ENCODE results near the gene KARS1.

The KARS1 gene

DNA sequence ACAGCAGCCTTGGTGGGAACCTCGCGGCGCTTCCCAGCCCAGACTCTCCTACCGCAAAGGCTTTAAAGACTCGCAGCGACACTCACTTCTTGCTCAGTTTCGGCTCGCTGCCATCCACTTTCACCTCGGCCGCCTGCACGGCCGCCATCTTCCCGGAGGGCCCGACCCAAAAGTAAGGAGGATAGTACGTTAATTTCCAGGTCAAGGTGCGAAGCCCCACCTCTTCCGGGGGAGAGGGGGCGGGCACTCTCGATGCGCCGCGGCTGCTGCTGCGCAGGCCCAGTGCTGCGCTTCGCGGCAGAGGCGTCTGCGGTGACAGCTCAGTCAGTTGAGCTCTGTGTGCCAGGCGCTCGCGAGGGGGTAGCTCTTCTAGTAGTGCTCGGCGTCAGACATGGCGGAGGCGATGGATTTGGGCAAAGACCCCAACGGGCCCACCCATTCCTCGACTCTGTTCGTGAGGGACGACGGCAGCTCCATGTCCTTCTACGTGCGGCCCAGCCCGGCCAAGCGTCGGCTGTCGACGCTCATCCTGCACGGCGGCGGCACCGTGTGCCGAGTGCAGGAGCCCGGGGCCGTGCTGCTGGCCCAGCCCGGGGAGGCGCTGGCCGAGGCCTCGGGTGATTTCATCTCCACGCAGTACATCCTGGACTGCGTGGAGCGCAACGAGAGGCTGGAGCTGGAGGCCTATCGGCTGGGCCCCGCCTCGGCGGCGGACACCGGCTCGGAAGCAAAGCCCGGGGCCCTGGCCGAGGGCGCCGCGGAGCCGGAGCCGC is at the start of gene KARS1, which contains the start of gene TERF2IP:
TSS of gene KARS1 (minus strand) at position 174 of the 773 bp plus-strand sequence. CDS start at position 148, 26 bp downstream.
TSS of gene TERF2IP (plus strand) at position 282 of the 773 bp plus-strand sequence. CDS start at position 392, 110 bp downstream.
- no peaks in the 10 kb centered on the region for H3K9me3 Mint-ChIP-seq
- H3K4me3 Mint-ChIP-seq, result peak within 1 kb of the TSS; percentile 99 to 100 (median 99)
- H3K36me3 Mint-ChIP-seq (ENCODE audit: low read depth), result peaks cover 30% of the 10 kb centered on the region
- H3K4me1 Mint-ChIP-seq, result peaks cover 46% of the 10 kb centered on the region
- peak within 1 kb of the TSS; percentile 98 to 100 (median 99) for H3K27ac Mint-ChIP-seq
- no peaks in the 10 kb centered on the region for H3K27me3 Mint-ChIP-seq (ENCODE audit: low read depth)
- TF ChIP-seq, protein P1, sequence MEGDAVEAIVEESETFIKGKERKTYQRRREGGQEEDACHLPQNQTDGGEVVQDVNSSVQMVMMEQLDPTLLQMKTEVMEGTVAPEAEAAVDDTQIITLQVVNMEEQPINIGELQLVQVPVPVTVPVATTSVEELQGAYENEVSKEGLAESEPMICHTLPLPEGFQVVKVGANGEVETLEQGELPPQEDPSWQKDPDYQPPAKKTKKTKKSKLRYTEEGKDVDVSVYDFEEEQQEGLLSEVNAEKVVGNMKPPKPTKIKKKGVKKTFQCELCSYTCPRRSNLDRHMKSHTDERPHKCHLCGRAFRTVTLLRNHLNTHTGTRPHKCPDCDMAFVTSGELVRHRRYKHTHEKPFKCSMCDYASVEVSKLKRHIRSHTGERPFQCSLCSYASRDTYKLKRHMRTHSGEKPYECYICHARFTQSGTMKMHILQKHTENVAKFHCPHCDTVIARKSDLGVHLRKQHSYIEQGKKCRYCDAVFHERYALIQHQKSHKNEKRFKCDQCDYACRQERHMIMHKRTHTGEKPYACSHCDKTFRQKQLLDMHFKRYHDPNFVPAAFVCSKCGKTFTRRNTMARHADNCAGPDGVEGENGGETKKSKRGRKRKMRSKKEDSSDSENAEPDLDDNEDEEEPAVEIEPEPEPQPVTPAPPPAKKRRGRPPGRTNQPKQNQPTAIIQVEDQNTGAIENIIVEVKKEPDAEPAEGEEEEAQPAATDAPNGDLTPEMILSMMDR (IDR thresholded peaks at IDR 0.05; ENCODE audit: unreplicated experiment in 3 of 3), result no peak

- no peaks in the 10 kb centered on the region for H3K36me3 Mint-ChIP-seq (ENCODE audit: low read depth)
- H3K4me3 Mint-ChIP-seq, result no peak overlapping the region
- no peaks in the 10 kb centered on the region for H3K4me1 Mint-ChIP-seq
- TF ChIP-seq, protein P1 (IDR thresholded peaks at IDR 0.05; ENCODE audit: unreplicated experiment in 3 of 3), result no peak
- H3K27me3 Mint-ChIP-seq (ENCODE audit: low read depth), result no peaks in the 10 kb centered on the region
- H3K27ac Mint-ChIP-seq, result no peak overlapping the region
- H3K9me3 Mint-ChIP-seq, result peaks cover 5% of the 10 kb centered on the region
These were observed 48.2 kb upstream of the KARS1 start for GRCh38 chr16:75695708-75696107.

DNA sequence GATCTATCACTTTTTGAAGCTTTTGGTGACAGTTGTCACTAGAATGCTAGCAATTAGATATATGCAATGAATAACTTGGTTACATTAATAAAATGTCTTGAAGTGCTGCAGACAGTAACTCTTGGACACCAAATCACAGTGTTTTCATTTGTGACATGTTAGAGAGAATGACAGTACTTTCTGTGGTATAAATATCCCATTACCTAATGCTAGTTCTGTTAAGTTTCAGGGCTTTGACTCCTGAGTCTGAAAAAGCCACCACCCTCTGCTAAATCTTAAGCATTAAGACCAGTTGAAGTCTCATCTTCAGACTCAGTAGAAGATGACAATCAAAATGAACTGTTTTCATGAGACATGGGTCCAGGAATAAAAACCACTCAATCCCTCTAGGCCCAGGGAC is 39.9 kb upstream of the KARS1 start:
- Mint-ChIP-seq H3K27ac (no peak overlapping the region), H3K27me3 (ENCODE audit: low read depth) (no peaks in the 10 kb centered on the region), H3K9me3 (peaks cover 35% of the 10 kb centered on the region), H3K4me1 (no peaks in the 10 kb centered on the region), H3K4me3 (no peak overlapping the region), H3K36me3 (ENCODE audit: low read depth) (peaks cover 19% of the 10 kb centered on the region)
- TF ChIP-seq, protein P1 (IDR thresholded peaks at IDR 0.05; ENCODE audit: unreplicated experiment in 3 of 3), result no peak

GRCh38 chr16:75682308-75682707 is 34.8 kb upstream of the KARS1 start:
- Mint-ChIP-seq H3K27me3 (ENCODE audit: low read depth) (no peaks in the 10 kb centered on the region), H3K27ac (no peak overlapping the region), H3K4me3 (no peak overlapping the region), H3K4me1 (no peaks in the 10 kb centered on the region), H3K36me3 (ENCODE audit: low read depth) (peaks cover 23% of the 10 kb centered on the region), H3K9me3 (peaks cover 29% of the 10 kb centered on the region)
- TF ChIP-seq, protein P1 (IDR thresholded peaks at IDR 0.05; ENCODE audit: unreplicated experiment in 3 of 3), result no peak

DNA sequence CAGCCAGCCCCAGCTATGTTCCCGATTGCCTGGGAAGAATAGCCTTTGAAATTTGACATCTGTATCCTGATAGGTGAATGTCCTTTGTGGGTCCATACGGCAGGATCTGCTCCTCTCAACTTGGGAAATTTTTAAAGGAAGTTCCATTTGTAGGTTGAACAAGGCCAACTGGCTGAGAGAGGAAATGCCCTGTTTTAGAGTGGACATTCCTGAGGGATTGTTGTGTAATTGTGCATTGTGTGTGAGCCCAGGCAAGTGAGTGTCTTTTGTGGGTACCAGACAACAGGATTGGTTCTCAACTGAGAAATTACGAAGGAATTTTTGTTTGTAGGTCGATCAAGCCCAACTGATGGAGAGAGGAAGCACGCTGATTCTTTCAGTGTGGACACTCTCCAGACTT is 31.9 kb upstream of the KARS1 start:
- no peak overlapping the region for H3K4me3 Mint-ChIP-seq
- peaks cover 21% of the 10 kb centered on the region for H3K9me3 Mint-ChIP-seq
- TF ChIP-seq, protein P1 (IDR thresholded peaks at IDR 0.05; ENCODE audit: unreplicated experiment in 3 of 3), result no peak
- H3K4me1 Mint-ChIP-seq, result no peaks in the 10 kb centered on the region
- peaks cover 25% of the 10 kb centered on the region for H3K36me3 Mint-ChIP-seq (ENCODE audit: low read depth)
- H3K27me3 Mint-ChIP-seq (ENCODE audit: low read depth), result no peaks in the 10 kb centered on the region
- no peak overlapping the region for H3K27ac Mint-ChIP-seq

DNA sequence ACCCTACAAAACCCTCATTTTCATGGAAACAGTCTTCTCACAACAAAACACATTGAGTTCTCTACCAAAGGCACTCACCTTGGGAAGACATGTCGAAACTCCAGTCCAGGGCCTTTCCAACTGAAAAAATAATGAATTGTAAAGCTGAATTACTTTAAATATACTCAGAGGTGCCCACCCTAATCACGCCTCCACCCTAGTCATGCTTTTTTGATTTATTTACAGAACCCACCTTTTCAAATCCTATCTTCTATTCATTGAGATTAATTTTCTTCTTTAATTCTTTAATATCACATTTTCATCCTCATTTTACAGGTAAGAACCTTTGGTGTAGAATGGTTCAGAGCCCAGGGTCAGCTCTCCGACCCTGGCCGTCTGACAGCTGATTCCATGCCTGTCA is 29.4 kb upstream of the KARS1 start, which contains the start of gene CPHXL2:
TSS of gene CPHXL2 (minus strand) at position 101 of the 400 bp plus-strand sequence. CDS start at position 91, 10 bp downstream.
- TF ChIP-seq, protein P1 (IDR thresholded peaks at IDR 0.05; ENCODE audit: unreplicated experiment in 3 of 3), result no peak
- H3K27ac Mint-ChIP-seq, result no peak within 1 kb of the TSS
- H3K4me3 Mint-ChIP-seq, result no peak within 1 kb of the TSS
- H3K27me3 Mint-ChIP-seq (ENCODE audit: low read depth), result no peaks in the 10 kb centered on the region
- H3K36me3 Mint-ChIP-seq (ENCODE audit: low read depth), result peaks cover 4% of the 10 kb centered on the region
- peaks cover under 1% of the 10 kb centered on the region for H3K9me3 Mint-ChIP-seq
- no peaks in the 10 kb centered on the region for H3K4me1 Mint-ChIP-seq
